HepG2 (cell line): Measurements from ENCODE around the gene TXNL4A. TPM values are rescaled to one million over a fixed set of nuclear protein-coding genes. Genes with fewer than 3 reads are reported as not detected.
A peak's percentile ranks its signal among the peaks of the same experiment; 100 is the strongest.

Source experiments
- AKAP8 ChIP-seq: sonication (generic); formaldehyde crosslinking; IDR thresholded peaks from 2 replicates; pipeline ENCODE4 v1.5.1; 2020; ENCODE audit warnings: mild to moderate bottlenecking, missing genetic modification reagents
- ASH2L ChIP-seq: fragments of 300-600, 200-600 bp; sonication (generic); IDR thresholded peaks from 2 replicates; pipeline ENCODE4 v1.7.0; 2017; ENCODE audit warnings: low read depth, mild to moderate bottlenecking, moderate library complexity, mixed read lengths, low read length; ENCODE audit not compliant: insufficient read length
- BHLHE40 ChIP-seq: IDR thresholded peaks from 2 replicates; pipeline ENCODE4 v1.6.1; 2011; ENCODE audit warnings: low read length, improper control_type of control experiment
- DPF2 ChIP-seq: sonication (generic); formaldehyde crosslinking; IDR thresholded peaks from 2 replicates; pipeline ENCODE4 v1.4.0; 2020; ENCODE audit warnings: mild to moderate bottlenecking, low read depth, missing genetic modification reagents, borderline replicate concordance
- DR1 ChIP-seq: sonication (generic); formaldehyde crosslinking; IDR thresholded peaks from 2 replicates; pipeline ENCODE4 v1.8.0; 2021; ENCODE audit warnings: mild to moderate bottlenecking, missing genetic modification reagents, inconsistent platforms
- ELK4 ChIP-seq: sonication (generic); formaldehyde crosslinking; IDR thresholded peaks from 2 replicates; pipeline ENCODE4 v1.9.0; 2021; ENCODE audit warnings: missing genetic modification reagents, borderline replicate concordance
- FOXK2 ChIP-seq: fragments of 450-650 bp; IDR thresholded peaks from 2 replicates; pipeline ENCODE4 v1.6.1; 2016
- PHF5A ChIP-seq: IDR thresholded peaks from one replicate; pipeline ENCODE4 v1.6.1; 2018; ENCODE audit warnings: low read depth, missing genetic modification reagents; ENCODE audit not compliant: unreplicated experiment
- RNF2 ChIP-seq: fragments of 450-650 bp; conservative IDR thresholded peaks from 2 replicates; pipeline ENCODE4 v1.6.1; 2016; ENCODE audit warnings: low read depth
- THAP11 ChIP-seq: IDR thresholded peaks from 2 replicates; pipeline ENCODE4 v1.6.1; 2016; ENCODE audit warnings: missing biosample characterization, missing genetic modification reagents
- TSC22D2 ChIP-seq: sonication (generic); formaldehyde crosslinking; IDR thresholded peaks from 2 replicates; pipeline ENCODE4 v1.5.1; 2020; ENCODE audit warnings: missing genetic modification reagents, mild to moderate bottlenecking, borderline replicate concordance
- XRCC5 ChIP-seq: fragments of 200-400 bp; formaldehyde crosslinking; optimal IDR thresholded peaks from 2 replicates; pipeline ENCODE3; 2017; ENCODE audit warnings: mild to moderate bottlenecking, low read length
- ZBTB37 ChIP-seq: sonication (generic); formaldehyde crosslinking; IDR thresholded peaks from 2 replicates; pipeline ENCODE4 v1.4.0; 2020; ENCODE audit warnings: mild to moderate bottlenecking, missing genetic modification reagents
- ZBTB4 ChIP-seq: sonication (generic); formaldehyde crosslinking; IDR thresholded peaks from 2 replicates; pipeline ENCODE4 v1.4.0; 2020; ENCODE audit warnings: missing genetic modification reagents, mild to moderate bottlenecking, borderline replicate concordance
- ZNF232 ChIP-seq: sonication (generic); formaldehyde crosslinking; IDR thresholded peaks from 2 replicates; pipeline ENCODE4 v1.4.0; 2020; ENCODE audit warnings: missing genetic modification reagents, borderline replicate concordance
- ZNF234 ChIP-seq: sonication (generic); formaldehyde crosslinking; conservative IDR thresholded peaks from 2 replicates; pipeline ENCODE4 v1.5.1; 2020; ENCODE audit warnings: mild to moderate bottlenecking, missing genetic modification reagents
- ZNF280B ChIP-seq: sonication (generic); formaldehyde crosslinking; IDR thresholded peaks from 2 replicates; pipeline ENCODE4 v1.5.0; 2020; ENCODE audit warnings: missing genetic modification reagents, mild to moderate bottlenecking, borderline replicate concordance
- ZNF543 ChIP-seq: sonication (generic); formaldehyde crosslinking; IDR thresholded peaks from 2 replicates; pipeline ENCODE4 v1.4.0; 2020; ENCODE audit warnings: mild to moderate bottlenecking, missing genetic modification reagents
- ZNF580 ChIP-seq: IDR thresholded peaks from 2 replicates; pipeline ENCODE4 v1.6.1; 2016; ENCODE audit warnings: low read depth, borderline replicate concordance
- ZNF773 ChIP-seq: sonication (generic); formaldehyde crosslinking; IDR thresholded peaks from 2 replicates; pipeline ENCODE4 v1.4.0; 2020; ENCODE audit warnings: missing genetic modification reagents, borderline replicate concordance
- polyA plus RNA-seq, 8 experiments: library from polyadenylated mRNA; depleted of rRNA in 3 of 8; stranded (reverse) in 7 of 8; unstranded in 1 of 8; fragments of >200 nt; fragmentation: Illumina TruSeq in 4 of 8; extraction: Trizol in 4 of 8; gene quantifications; 2 replicates each; pipeline versions ENCODE4 v1.2.1 to v1.2.3, GENCODE V29; 2011 to 2016; ENCODE audit warnings: low read depth in 4 of 8, missing spikeins in 1 of 8, mixed read lengths in 1 of 8; ENCODE audit not compliant: insufficient read depth in 1 of 8
- total RNA-seq, 5 experiments: library from RNA; depleted of rRNA; stranded (reverse); fragments of >200 nt; fragmentation: Illumina TruSeq; extraction: Trizol; gene quantifications; 2 replicates each; pipeline ENCODE4 v1.2.3, GENCODE V29; 2016; ENCODE audit warnings: low read depth in 1 of 5

TXNL4A gene
- total and polyA plus RNA-seq, 2 of the 13 experiments (the other 11 are each of a cell fraction or from before 2014, with no cell fraction given), result 172 to 202 TPM

GRCh38 chr18:80033181-80034067 is 45.1 kb upstream of the TXNL4A start (continued):
- TF ChIP-seq ZBTB4 (CRISPR knock-in tag), result peak; percentile 61; the same call in 1 of the 2 replicates
- no peak for TF ChIP-seq ELK4 (CRISPR knock-in tag)
- TF ChIP-seq RNF2, result no peak
- no peak; the same call in 1 of the 2 replicates for TF ChIP-seq THAP11 (CRISPR knock-in tag)
- peak; percentile 78; the same call in 1 of the 2 replicates for TF ChIP-seq ZNF280B (CRISPR knock-in tag)
- TF ChIP-seq FOXK2, result no peak
- no peak for TF ChIP-seq TSC22D2 (CRISPR knock-in tag)
- TF ChIP-seq DPF2 (CRISPR knock-in tag), result no peak
- TF ChIP-seq ZNF234 (CRISPR knock-in tag), result no peak
- no peak for TF ChIP-seq ZNF543 (CRISPR knock-in tag)
- no peak for TF ChIP-seq ZNF580 (CRISPR knock-in tag)
- TF ChIP-seq ZBTB37 (CRISPR knock-in tag), result no peak
- TF ChIP-seq ZNF232 (CRISPR knock-in tag), result no peak
- no peak for TF ChIP-seq BHLHE40
- no peak for TF ChIP-seq XRCC5
- TF ChIP-seq ASH2L, result no peak
- no peak for TF ChIP-seq PHF5A (CRISPR knock-in tag)
- no peak for TF ChIP-seq ZNF773 (CRISPR knock-in tag)
- TF ChIP-seq AKAP8, result no peak
- no peak for TF ChIP-seq DR1 (CRISPR knock-in tag)
